22Rv1 (cell line): ENCODE measurements around the gene USE1.

ENCODE experiments used
- CTCF ChIP-seq: fragments of 450-650 bp; IDR thresholded peaks from 2 replicates; pipeline ENCODE4 v1.5.1; 2017; ENCODE audit warnings: mild to moderate bottlenecking
- ZFX ChIP-seq: fragments of 450-650 bp; IDR thresholded peaks from 2 replicates; pipeline ENCODE4 v1.6.1; 2017; ENCODE audit warnings: antibody characterized with exemption, borderline replicate concordance

- TF ChIP-seq ZFX: no peak
- TF ChIP-seq CTCF: no peak
These were observed 51.4 kb downstream of the USE1 start for GRCh38 chr19:17266589-17266974.
